ENCODE results near the gene CHD5. TPM values are rescaled to one million over a fixed set of nuclear protein-coding genes. Genes with fewer than 3 reads are reported as not detected.

Gene CHD5
- total RNA-seq, 1 donor from 2014 or later, result 0.16 TPM

DNA sequence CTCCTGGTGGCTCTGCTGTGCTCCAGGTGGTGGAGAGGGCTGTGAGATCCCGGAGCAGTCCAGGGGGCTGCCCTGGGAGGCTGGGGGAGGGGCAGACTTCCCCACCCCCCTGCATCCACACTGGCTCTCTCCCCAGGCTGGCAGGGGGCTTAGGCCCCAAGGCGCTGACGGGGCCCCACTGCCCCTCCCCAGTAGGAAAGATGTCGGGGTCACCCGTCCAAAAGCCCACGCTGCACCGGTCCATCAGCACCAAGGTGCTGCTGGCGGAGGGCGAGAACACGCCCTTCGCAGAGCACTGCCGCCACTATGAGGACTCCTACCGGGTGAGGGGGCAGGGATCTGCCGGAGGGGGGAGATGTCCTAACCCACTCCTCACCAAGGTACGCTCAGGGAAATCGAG, 31.6 kb upstream of the CHD5 start:
- no peak overlapping the region for H3K4me3 Mint-ChIP-seq

GRCh38 chr1:6210591-6211355, 30.7 kb upstream of the CHD5 start:
- Mint-ChIP-seq H3K27me3 (ENCODE audit: low read depth) (peaks cover 31% of the 10 kb centered on the region), H3K4me1 (peaks cover 4% of the 10 kb centered on the region), H3K9me3 (peaks cover 3% of the 10 kb centered on the region), H3K27ac (ENCODE audit: unreplicated experiment) (no peak overlapping the region), H3K36me3 (ENCODE audit: low read depth) (no peaks in the 10 kb centered on the region), H3K4me3 (no peak overlapping the region)
- TF ChIP-seq CTCF (conservative IDR thresholded peaks at IDR 0.05), result no peak
- no peak for DNase-seq (ENCODE audit: low read depth, low spot score)

More for the DNA sequence above, 31.6 kb upstream of the CHD5 start:
- Mint-ChIP-seq H3K27ac (ENCODE audit: unreplicated experiment) (no peak overlapping the region), H3K36me3 (ENCODE audit: low read depth) (no peaks in the 10 kb centered on the region), H3K9me3 (peaks cover 3% of the 10 kb centered on the region), H3K27me3 (ENCODE audit: low read depth) (peaks cover 23% of the 10 kb centered on the region), H3K4me1 (peaks cover 4% of the 10 kb centered on the region)
- TF ChIP-seq CTCF (conservative IDR thresholded peaks at IDR 0.05), result no peak
- DNase-seq (ENCODE audit: low read depth, low spot score), result no peak

DNA sequence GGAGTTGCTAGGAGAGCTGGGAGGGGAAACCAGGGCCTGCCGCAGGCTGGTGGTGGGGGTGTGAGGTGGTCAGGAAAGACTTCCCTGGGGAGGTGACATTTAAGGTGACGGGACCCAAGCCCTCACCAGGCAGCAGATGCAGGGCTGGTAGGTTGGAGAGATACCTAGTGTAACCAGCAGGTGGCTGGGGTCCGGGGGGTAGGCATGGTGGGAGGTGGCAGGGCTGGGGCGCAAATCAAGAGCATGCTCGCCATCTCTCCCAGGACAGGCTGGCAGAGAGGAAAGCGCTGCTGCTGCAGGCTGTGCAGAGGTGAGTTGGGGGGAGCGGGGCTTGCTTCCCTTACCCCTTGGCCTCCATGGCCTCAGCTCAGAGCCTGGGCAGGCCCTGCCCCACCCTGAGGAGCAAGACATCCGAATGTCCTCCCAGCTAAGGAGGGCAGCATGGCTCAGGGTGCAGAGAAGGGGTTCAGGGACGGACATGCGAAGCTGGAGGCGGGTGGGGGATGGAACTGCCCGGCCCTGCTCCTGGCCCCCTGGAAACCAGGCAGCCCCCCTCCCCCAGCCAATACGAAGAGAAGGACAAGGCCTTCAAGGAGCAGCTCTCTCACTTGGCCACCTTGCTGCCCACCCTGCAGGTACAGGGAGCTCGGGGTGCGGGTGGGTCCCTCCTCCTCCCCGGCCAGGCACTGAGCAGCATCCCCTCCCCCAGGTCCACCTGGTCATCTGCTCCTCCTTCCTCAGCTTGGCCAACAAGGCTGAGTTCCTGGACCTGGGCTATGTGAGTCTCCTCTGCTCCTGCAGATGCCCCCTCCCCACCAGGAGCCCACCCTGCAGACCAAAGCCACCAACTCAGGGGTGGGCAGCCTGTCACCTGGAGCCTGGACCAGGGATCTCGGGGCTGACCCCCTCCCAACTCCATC, 29.8 kb upstream of the CHD5 start:
- peaks cover 7% of the 10 kb centered on the region for H3K4me1 Mint-ChIP-seq
- TF ChIP-seq CTCF (conservative IDR thresholded peaks at IDR 0.05), result no peak
- no peaks in the 10 kb centered on the region for H3K36me3 Mint-ChIP-seq (ENCODE audit: low read depth)
- no peak overlapping the region for H3K27ac Mint-ChIP-seq (ENCODE audit: unreplicated experiment)
- DNase-seq (ENCODE audit: low read depth, low spot score), result peak; percentile 30
- peaks cover 38% of the 10 kb centered on the region for H3K27me3 Mint-ChIP-seq (ENCODE audit: low read depth)
- H3K9me3 Mint-ChIP-seq, result no peaks in the 10 kb centered on the region
- H3K4me3 Mint-ChIP-seq, result peak overlapping the region; percentile 66

GRCh38 chr1:6208723-6209660, 28.9 kb upstream of the CHD5 start:
- DNase-seq (ENCODE audit: low read depth, low spot score), result peak; percentile 53
- no peaks in the 10 kb centered on the region for H3K36me3 Mint-ChIP-seq (ENCODE audit: low read depth)
- peaks cover 44% of the 10 kb centered on the region for H3K27me3 Mint-ChIP-seq (ENCODE audit: low read depth)
- no peak overlapping the region for H3K27ac Mint-ChIP-seq (ENCODE audit: unreplicated experiment)
- peaks cover 10% of the 10 kb centered on the region for H3K4me1 Mint-ChIP-seq
- peak; percentile 62 for TF ChIP-seq CTCF (conservative IDR thresholded peaks at IDR 0.05)
- peak overlapping the region; percentile 66 for H3K4me3 Mint-ChIP-seq
- no peaks in the 10 kb centered on the region for H3K9me3 Mint-ChIP-seq

DNA sequence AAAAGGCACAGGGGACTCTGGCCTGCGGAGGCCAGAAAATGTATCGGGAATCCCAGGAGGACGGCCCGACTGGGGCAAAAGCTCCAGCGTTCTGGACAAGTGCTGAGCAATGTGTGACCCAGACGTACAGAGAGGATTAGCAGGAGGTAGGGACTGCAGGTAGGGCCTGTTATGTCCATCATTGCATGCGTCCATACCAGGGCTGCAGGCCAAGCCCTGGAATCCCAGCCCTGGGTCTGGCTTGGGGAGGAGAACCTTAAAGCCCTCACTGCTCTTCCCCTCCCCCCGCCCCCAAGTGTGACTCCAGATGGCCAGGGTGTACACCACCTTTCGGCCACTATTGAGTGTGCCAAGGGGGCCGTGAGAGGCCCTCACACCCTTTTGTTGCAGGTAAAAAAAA, 27.8 kb upstream of the CHD5 start:
- DNase-seq (ENCODE audit: low read depth, low spot score), result no peak
- Mint-ChIP-seq H3K27ac (ENCODE audit: unreplicated experiment) (no peak overlapping the region), H3K4me1 (peaks cover 10% of the 10 kb centered on the region), H3K36me3 (ENCODE audit: low read depth) (no peaks in the 10 kb centered on the region), H3K9me3 (no peaks in the 10 kb centered on the region), H3K27me3 (ENCODE audit: low read depth) (peaks cover 47% of the 10 kb centered on the region), H3K4me3 (peak overlapping the region; percentile 65)
- TF ChIP-seq CTCF (conservative IDR thresholded peaks at IDR 0.05), result no peak
